HG03558 (cell line): ENCODE results near the gene EGR2.
A peak's percentile ranks its signal among the peaks of the same experiment; 100 is the strongest.

ENCODE experiments used
- ATAC-seq: cut with Tn5 transposase; IDR thresholded peaks from one replicate; pipeline ENCODE4 v1.9.1; 2021; ENCODE audit warnings: moderate number of reproducible peaks; ENCODE audit not compliant: unreplicated experiment; ENCODE audit errors: extremely low read depth

Gene EGR2

GRCh38 chr10:62816331-62817120 lies at the start of gene EGR2:
TSS of gene EGR2 (minus strand) at chr10:62816366. CDS start at chr10:62816029, 337 bp downstream.
- ATAC-seq = peak; percentile 63

GRCh38 chr10:62862447-62862846 lies 46.3 kb upstream of the EGR2 start:
- ATAC-seq = no peak

DNA sequence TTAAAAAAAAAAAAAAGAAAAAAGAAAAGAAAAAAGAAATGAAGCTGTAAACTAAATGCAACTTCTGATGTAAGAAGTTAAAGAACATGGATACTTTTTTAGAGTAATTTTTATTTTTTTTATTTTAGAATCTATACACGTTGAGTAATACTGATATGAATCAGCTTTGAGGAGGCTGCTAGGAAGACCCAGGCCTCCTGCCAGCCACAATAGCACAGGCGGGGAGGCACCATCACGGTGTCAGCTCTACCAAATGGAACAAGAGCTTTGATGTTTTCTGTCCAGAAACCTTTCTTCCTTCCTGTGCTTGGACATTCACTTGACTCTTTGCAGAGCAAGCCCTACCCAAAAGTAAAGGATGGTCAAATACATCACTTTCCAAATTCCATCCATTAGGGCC lies 45.3 kb upstream of the EGR2 start:
- ATAC-seq = no peak

DNA sequence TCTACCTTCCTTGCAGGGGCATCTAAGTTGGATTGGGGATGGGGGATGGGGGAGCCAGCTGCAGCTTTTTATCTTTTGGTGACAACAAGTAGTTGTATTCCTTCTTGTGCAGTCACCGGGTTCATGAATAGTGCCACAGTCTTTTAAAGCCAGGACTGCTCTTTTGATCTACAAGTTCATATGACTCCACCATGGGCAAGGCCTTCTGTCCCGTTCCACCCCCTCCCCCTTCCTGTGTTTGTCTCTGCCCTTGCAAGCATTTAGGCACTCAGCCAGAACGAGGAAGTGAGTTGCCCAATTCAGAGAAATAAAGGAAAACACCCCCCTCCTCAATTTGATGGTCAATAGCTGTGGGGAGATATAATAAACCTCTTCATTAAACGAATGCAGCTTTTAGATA lies 44.8 kb upstream of the EGR2 start:
- ATAC-seq = no peak

DNA sequence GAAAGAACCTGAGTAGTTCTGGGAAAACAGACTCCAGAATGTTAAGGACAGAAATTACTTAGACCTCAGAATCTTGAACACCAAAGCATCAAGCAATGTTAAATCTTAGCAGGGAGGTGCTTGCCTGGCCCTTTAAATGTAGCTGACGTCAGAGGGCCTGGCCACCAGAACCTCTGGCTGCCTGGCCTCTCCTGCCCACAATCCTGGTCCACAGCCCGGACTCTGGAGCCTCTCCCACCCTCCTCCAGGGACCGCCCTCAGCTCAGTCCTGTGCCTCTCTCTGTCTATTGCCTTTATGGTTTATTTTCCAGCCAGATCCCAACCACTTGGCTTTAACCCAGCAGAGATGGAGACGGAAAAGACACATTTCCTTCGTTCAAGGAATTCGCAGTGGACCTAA lies 42.2 kb upstream of the EGR2 start:
- ATAC-seq = no peak

GRCh38 chr10:62856021-62856420 lies 39.9 kb upstream of the EGR2 start:
- no peak for ATAC-seq

DNA sequence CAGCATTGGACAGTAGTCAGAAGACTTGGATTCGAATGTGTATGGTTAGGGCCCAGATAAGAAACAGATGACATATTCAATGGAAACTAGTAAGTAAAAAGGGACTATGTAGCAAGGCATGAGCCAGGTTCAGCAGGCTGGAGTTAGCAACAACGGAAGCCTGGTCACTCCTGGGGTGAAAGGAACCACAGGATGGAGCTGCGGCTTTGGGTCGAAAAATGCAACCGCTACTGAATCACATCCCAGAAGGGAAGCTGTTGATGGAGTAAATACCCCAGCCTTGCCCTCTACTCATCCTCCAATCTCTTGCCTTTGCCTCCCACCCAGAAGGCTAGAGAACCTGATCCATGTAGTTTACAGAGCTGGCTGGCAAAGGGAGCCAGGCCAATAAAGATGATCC lies 37.5 kb upstream of the EGR2 start:
- no peak for ATAC-seq

GRCh38 chr10:62852961-62853702 lies 37.0 kb upstream of the EGR2 start:
- peak; percentile 53 for ATAC-seq

DNA sequence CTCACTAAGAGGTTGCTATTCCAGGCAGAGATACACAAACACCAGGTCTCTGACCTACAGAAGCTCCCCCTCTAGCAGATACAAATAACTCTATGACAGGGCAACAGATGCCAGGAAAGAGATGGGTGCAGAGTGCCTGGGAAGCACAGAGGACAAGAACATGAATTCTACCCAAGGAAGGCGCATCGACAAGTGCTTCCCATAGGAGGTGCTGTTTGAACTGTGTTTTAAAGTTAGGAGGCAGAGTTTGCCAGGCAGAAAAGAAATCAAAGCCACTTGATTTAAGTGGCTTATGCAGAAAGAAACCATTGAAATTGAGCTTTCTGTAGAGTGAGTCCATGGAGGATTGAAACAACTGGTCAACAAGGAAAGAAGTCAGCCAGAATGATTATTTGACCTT lies 35.3 kb upstream of the EGR2 start:
- ATAC-seq = no peak

DNA sequence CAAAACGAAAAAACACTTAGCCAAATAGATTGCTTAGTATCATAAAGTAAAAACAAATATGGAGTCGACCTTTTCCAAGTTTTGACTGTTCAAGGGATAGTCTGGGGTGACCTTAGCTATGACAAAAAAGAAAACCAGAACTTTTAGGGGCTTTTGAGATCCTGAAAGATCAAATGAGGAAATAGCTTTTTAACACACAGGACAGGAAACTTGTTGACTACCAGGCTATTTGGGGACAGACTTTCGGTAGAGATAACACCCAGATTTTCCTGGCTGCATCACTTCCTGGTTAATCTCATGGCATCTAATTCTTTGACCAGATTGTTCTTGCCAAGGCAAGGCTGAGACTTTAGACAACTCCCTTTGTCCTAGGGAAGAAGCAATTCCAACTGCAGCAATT lies 34.5 kb upstream of the EGR2 start:
- ATAC-seq = no peak

DNA sequence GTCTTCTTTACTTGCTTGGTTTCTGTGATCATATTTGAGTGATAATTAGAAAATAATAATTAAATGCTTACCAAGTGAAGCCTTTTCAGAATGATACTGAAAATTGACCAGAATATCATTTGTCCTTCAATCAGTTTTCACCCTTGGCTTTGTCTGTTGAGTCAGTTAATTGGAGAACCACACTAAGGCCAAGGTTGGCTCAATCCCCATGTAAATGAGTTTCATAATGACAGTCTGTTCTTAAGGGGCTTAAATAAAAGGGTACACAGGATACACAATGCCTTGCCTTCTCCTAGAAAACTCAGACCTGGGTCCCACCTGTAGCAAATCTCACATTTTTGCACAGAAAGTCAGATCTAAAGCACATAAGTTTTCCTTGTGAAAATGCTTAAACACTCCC lies 31.3 kb upstream of the EGR2 start:
- ATAC-seq = no peak

- ATAC-seq = no peak
Observed at GRCh38 chr10:62844280-62845011, 28.3 kb upstream of the EGR2 start.

GRCh38 chr10:62843600-62843999 lies 27.4 kb upstream of the EGR2 start:
- no peak for ATAC-seq

DNA sequence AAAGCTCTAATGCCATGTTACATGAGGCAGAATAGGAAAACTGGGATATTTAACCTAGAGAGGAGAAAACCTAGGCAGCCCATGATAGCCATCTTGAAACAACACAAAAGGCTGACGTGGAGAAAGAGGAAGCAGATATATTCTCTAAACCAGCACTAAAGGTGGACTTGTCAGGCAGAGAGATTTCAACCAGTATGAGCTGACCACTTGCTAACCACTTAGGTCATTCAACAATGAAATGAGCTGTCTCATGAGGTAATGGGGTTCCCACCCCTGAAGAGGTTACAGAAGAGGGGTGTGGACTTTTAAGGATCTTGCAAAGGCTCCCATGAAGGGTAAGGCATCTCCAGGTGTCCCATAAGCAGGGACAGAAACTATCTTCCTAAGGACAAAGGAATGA lies 26.8 kb upstream of the EGR2 start:
- ATAC-seq = no peak

DNA sequence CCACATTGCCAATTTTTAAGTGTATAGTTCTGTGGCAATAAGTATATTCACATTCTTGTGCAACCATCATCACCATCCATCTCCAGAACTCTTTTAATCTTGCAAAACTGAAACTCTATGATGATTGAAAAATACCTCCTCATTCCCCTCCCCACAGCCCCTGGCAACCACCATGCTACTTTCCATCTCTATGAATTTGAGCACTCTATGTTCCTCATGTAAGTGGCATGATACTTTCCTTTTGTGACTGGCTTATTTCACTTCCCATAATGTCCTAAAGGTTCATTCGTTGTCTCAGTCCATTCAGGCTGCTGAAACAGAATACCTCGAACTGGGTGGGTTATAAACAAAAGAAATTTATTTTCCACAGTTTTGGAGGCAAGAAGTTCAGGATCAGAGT lies 23.4 kb upstream of the EGR2 start:
- ATAC-seq = no peak

DNA sequence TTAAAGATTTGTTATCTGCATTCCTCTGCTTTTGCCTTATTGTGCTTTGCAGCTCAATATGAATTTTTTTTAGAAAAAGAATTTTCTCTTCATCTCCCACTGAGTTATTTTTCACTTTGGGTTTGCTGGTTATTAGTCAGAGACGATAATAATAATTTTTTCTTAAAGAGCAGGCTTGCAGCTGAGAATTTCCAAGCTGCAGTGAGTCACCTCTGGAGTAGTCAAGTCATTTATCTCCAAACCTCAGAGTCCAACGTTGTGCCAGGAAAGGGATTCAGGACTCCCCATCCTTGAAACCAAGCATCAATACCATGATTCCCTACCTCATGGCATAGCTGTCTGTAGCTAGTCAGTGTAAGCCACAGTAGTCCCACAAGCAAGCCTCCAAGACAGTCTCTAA lies 15.2 kb upstream of the EGR2 start:
- ATAC-seq = no peak

DNA sequence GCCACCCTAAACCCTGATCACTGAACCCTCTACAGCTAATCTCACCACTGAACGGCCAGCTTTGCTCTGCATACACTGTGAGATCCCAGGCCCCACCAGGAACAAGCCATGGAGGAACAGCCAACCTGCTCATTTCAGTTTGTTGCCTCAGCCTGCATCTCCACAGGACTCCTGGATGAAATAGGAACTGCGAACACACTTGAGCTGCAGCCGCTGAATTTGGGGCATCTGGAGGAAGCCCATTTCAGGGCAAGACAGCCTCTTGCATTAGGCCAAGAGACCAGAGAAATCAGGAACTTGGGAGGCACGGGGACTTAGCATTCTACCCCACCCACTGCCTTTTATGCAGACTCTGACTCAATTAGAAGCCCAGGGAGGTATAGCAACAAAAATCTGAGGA lies 14.5 kb upstream of the EGR2 start:
- no peak for ATAC-seq

- no peak for ATAC-seq
Observed at GRCh38 chr10:62829622-62830021, 13.5 kb upstream of the EGR2 start.

DNA sequence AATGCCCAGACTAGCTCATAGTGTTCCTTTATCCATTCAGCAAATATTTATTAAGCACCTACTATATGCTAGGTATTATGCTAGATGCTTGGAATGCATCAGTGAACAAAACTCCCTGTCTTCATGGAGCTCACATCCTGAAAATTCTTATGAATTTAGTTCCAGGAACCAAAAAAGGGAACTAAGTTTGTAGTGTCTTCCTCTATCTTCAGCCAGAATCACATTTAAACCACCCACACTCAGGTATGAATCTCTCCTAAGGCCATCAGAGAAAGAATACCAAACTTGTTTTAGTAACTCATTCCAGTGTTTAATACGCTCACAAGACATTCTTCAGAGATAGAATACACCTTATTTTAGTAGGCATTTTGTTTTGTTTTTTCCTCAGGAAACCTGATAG lies 10.1 kb upstream of the EGR2 start:
- ATAC-seq = no peak

- no peak for ATAC-seq
Observed at GRCh38 chr10:62820586-62820985, 4.4 kb upstream of the EGR2 start.
